ENCODE results near the gene HRCT1. TPM values are rescaled to one million over a fixed set of nuclear protein-coding genes. Genes with fewer than 3 reads are reported as not detected.

Gene HRCT1
- total and polyA plus RNA-seq, 2 experiments from 2014 or later, result not detected

GRCh38 chr9:35910613-35911359 lies 4.8 kb downstream of the HRCT1 start:
- Mint-ChIP-seq H3K36me3 (ENCODE audit: low read depth) (no peaks in the 10 kb centered on the region), H3K9me3 (no peaks in the 10 kb centered on the region), H3K4me3 (no peak overlapping the region), H3K4me1 (peaks cover 45% of the 10 kb centered on the region), H3K27ac (no peak overlapping the region), H3K27me3 (ENCODE audit: insufficient read depth, low read depth, poor library complexity) (peaks cover 13% of the 10 kb centered on the region)
- Histone ChIP-seq H3K79me2 (replicated peaks; ENCODE audit: insufficient read depth) (no peaks in the 10 kb centered on the region), H3K27me3 (ENCODE audit: insufficient read depth) (no peaks in the 10 kb centered on the region), H3F3A (replicated peaks; ENCODE audit: low read depth) (peaks cover 4% of the 10 kb centered on the region; the same call in 1 of the 2 replicates), H3K4me3 (no peak overlapping the region), H3K36me3 (ENCODE audit: insufficient read depth) (no peaks in the 10 kb centered on the region), H3K4me1 (ENCODE audit: insufficient read depth) (peaks cover 20% of the 10 kb centered on the region), H3K27ac (ENCODE audit: low read depth) (no peak overlapping the region), H3K4me2 (no peak overlapping the region), H2AFZ (peak overlapping the region; percentile 99; the same call in 1 of the 2 replicates), H3K9me2 (ENCODE audit: insufficient read depth) (no peaks in the 10 kb centered on the region), H4K20me1 (replicated peaks; ENCODE audit: insufficient read depth) (no peaks in the 10 kb centered on the region)
- peak; percentile 65 for DNase-seq (ENCODE audit: low spot score)
- TF ChIP-seq POLR2AphosphoS5 (IDR thresholded peaks at IDR 0.05; ENCODE audit: low read depth) (no peak), CTCF (conservative IDR thresholded peaks at IDR 0.05; ENCODE audit: low read depth in 2 of 2) (peak; percentile 66 to 77)
- ATAC-seq, result peak; percentile 6; the same call in 2 of the 3 replicates

- H4K20me1 ChIP-seq (replicated peaks; ENCODE audit: insufficient read depth), result no peaks in the 10 kb centered on the region
- no peak for TF ChIP-seq ETS1 (IDR thresholded peaks at IDR 0.05)
- TF ChIP-seq CTCF (conservative IDR thresholded peaks at IDR 0.05; ENCODE audit: low read depth in 2 of 2), result no peak
- TF ChIP-seq REST (IDR thresholded peaks at IDR 0.05; ENCODE audit: unreplicated experiment), result no peak
- no peak for TF ChIP-seq POLR2AphosphoS5 (IDR thresholded peaks at IDR 0.05; ENCODE audit: low read depth)
- DNase-seq (ENCODE audit: low spot score) (no peak), ATAC-seq (no peak)
- no peaks in the 10 kb centered on the region for H3K79me2 ChIP-seq (replicated peaks; ENCODE audit: insufficient read depth)
- no peaks in the 10 kb centered on the region for H3K9me2 ChIP-seq (ENCODE audit: insufficient read depth)
- peaks cover 4% of the 10 kb centered on the region; the same call in 1 of the 2 replicates for H3F3A ChIP-seq (replicated peaks; ENCODE audit: low read depth)
- H3K4me1 Mint-ChIP-seq, result peaks cover 48% of the 10 kb centered on the region
- H3K36me3 Mint-ChIP-seq (ENCODE audit: low read depth), result no peaks in the 10 kb centered on the region
- H2AFZ ChIP-seq, result peak overlapping the region; percentile 47; the same call in 1 of the 2 replicates
- peaks cover 24% of the 10 kb centered on the region for H3K4me1 ChIP-seq (ENCODE audit: insufficient read depth)
- H3K36me3 ChIP-seq (ENCODE audit: insufficient read depth), result no peaks in the 10 kb centered on the region
- H3K4me3 Mint-ChIP-seq, result no peak overlapping the region
- no peaks in the 10 kb centered on the region for H3K9me3 Mint-ChIP-seq
- H3K4me2 ChIP-seq, result no peak overlapping the region
- no peak overlapping the region for H3K4me3 ChIP-seq
- H3K27me3 Mint-ChIP-seq (ENCODE audit: insufficient read depth, low read depth, poor library complexity), result peaks cover 11% of the 10 kb centered on the region
- no peak overlapping the region for H3K27ac Mint-ChIP-seq
- H3K27me3 ChIP-seq (ENCODE audit: insufficient read depth), result no peaks in the 10 kb centered on the region
- H3K27ac ChIP-seq (ENCODE audit: low read depth), result no peak overlapping the region
Observed at GRCh38 chr9:35911690-35912089, 5.7 kb downstream of the HRCT1 start.
